22Rv1 (cell line): Measurements from ENCODE around the gene WNK2.

Experiments used
- CTCF ChIP-seq: fragments of 450-650 bp; IDR thresholded peaks from 2 replicates; pipeline ENCODE4 v1.5.1; 2017; ENCODE audit warnings: mild to moderate bottlenecking
- ZFX ChIP-seq: fragments of 450-650 bp; IDR thresholded peaks from 2 replicates; pipeline ENCODE4 v1.6.1; 2017; ENCODE audit warnings: antibody characterized with exemption, borderline replicate concordance

GRCh38 chr9:93340091-93340490 is 156.2 kb downstream of the WNK2 start:
- TF ChIP-seq CTCF, result no peak
- no peak for TF ChIP-seq ZFX
